Upper lobe of left lung (tissue), 4 donors: ENCODE results near the gene NPIPB8.
"Not testable (repeated sequence)": the region's sequence is repeated elsewhere in the genome, so short reads cannot be mapped to it uniquely, and the experiment has no call there.

Source experiments
- POLR2A ChIP-seq, 4 donors: fragments of 450-650 bp; IDR thresholded peaks; one replicate each; pipeline ENCODE4 v1.5.1; 2016 to 2017; ENCODE audit warnings: antibody characterized with exemption in 4 of 4, mild to moderate bottlenecking in 2 of 4
- TF ChIP-seq, protein P1 (sequence below), 6 experiments: fragments of 450-650 bp in 4 of 6; fragments of 200-600 bp in 2 of 6; sonication (generic) in 2 of 6; IDR thresholded peaks; one replicate each; pipeline ENCODE4 v1.5.1; 2016 to 2019; ENCODE audit warnings: antibody characterized with exemption in 6 of 6

DNA sequence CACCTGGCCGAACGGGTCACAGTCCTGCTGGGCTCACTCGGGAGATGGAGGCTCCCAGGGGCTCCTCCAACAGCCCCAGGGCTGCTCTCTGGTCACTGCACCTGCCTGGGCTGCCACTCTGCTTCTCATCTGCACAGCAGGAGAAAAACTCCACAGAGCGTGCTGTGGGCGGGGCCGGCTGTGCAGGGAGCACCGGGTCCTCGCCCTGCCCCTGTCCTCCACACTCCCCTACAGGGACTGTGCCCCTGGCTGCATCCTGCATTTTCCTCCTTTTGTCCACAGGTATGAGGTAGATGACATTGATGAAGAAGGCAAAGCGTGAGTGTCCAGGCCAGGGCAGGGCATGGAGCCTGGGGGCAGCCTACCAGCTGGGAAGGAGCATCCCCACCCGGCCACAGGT, 35.8 kb upstream of the NPIPB8 start:
- TF ChIP-seq, protein P1, sequence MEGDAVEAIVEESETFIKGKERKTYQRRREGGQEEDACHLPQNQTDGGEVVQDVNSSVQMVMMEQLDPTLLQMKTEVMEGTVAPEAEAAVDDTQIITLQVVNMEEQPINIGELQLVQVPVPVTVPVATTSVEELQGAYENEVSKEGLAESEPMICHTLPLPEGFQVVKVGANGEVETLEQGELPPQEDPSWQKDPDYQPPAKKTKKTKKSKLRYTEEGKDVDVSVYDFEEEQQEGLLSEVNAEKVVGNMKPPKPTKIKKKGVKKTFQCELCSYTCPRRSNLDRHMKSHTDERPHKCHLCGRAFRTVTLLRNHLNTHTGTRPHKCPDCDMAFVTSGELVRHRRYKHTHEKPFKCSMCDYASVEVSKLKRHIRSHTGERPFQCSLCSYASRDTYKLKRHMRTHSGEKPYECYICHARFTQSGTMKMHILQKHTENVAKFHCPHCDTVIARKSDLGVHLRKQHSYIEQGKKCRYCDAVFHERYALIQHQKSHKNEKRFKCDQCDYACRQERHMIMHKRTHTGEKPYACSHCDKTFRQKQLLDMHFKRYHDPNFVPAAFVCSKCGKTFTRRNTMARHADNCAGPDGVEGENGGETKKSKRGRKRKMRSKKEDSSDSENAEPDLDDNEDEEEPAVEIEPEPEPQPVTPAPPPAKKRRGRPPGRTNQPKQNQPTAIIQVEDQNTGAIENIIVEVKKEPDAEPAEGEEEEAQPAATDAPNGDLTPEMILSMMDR (IDR thresholded peaks at IDR 0.05) = not testable (repeated sequence)
- not testable (repeated sequence) for TF ChIP-seq POLR2A (IDR thresholded peaks at IDR 0.05)
